CD4-positive, alpha-beta T cell (primary cell): ENCODE measurements around the gene BOD1. TPM values are rescaled to one million over a fixed set of nuclear protein-coding genes. Genes with fewer than 3 reads are reported as not detected.

Experiments
- ATAC-seq: fragments of 200-7000 bp; cut with Tn5 transposase; one replicate; pipeline ENCODE4 v1.10.0; 2022; ENCODE audit warnings: mild to moderate bottlenecking; ENCODE audit not compliant: poor library complexity
- CTCF ChIA-PET: fragments of 350-600 bp; sonication (Branson Sonifier 250); formaldehyde crosslinking; loops from one replicate; lab custom pipeline; 2021; ENCODE audit warnings: antibody characterized with exemption, inconsistent platforms; lab: Charles Lee
- POLR2A ChIA-PET: fragments of 350-600 bp; sonication (Branson Sonifier 250); formaldehyde crosslinking; loops from one replicate; lab custom pipeline; 2021; ENCODE audit warnings: antibody characterized with exemption, inconsistent platforms; lab: Charles Lee
- DNase-seq, 14 experiments: peaks; one replicate each; pipeline ENCODE4 v3.0.0-alpha.2; 2013 to 2020; ENCODE audit warnings: mixed read lengths in 2 of 14
- H3K27ac ChIP-seq, 2 donors: one replicate each; pipeline versions ENCODE4 v1.5.1 to v1.7.0; 2013; ENCODE audit warnings: low read length in 2 of 2, low read depth in 1 of 2, mild to moderate bottlenecking in 1 of 2
- H3K27me3 ChIP-seq, 2 experiments: 1 replicate in 1 of 2; 2 replicates in 1 of 2; pipeline versions ENCODE4 v1.6.1 to v1.7.0; 2013; ENCODE audit warnings: low read length in 2 of 2, control low read depth in 1 of 2, mild to moderate bottlenecking in 1 of 2, moderate library complexity in 1 of 2; ENCODE audit not compliant: insufficient read depth in 2 of 2, control insufficient read depth in 1 of 2
- H3K36me3 ChIP-seq: one replicate; pipeline ENCODE4 v1.6.1; 2013; ENCODE audit warnings: low read length, control low read depth; ENCODE audit not compliant: insufficient read depth
- H3K4me1 ChIP-seq: one replicate; pipeline ENCODE4 v1.6.1; 2013; ENCODE audit warnings: low read length, control low read depth; ENCODE audit not compliant: insufficient read depth
- H3K4me3 ChIP-seq: one replicate; pipeline ENCODE4 v1.5.1; 2013; ENCODE audit warnings: mild to moderate bottlenecking, low read length, moderate library complexity
- H3K9me3 ChIP-seq, 2 experiments: 1 replicate in 1 of 2; 2 replicates in 1 of 2; pipeline versions ENCODE4 v1.6.1 to v1.7.0; 2013; ENCODE audit warnings: low read length in 2 of 2, mild to moderate bottlenecking in 2 of 2, control low read depth in 1 of 2, moderate library complexity in 1 of 2; ENCODE audit not compliant: control insufficient read depth in 1 of 2, insufficient read depth in 1 of 2
- H3K27ac Mint-ChIP-seq: one replicate; pipeline ENCODE4 v1.8.0; 2020; ENCODE audit warnings: mixed read lengths
- H3K27me3 Mint-ChIP-seq: one replicate; pipeline ENCODE4 v1.8.0; 2021; ENCODE audit warnings: mixed read lengths
- H3K36me3 Mint-ChIP-seq: one replicate; pipeline ENCODE4 v1.8.0; 2021; ENCODE audit warnings: low read depth, mixed read lengths
- H3K4me1 Mint-ChIP-seq: one replicate; pipeline ENCODE4 v1.8.0; 2021; ENCODE audit warnings: low read depth, mixed read lengths
- H3K4me3 Mint-ChIP-seq: one replicate; pipeline ENCODE4 v1.8.0; 2020; ENCODE audit warnings: mild to moderate bottlenecking, mixed read lengths
- H3K9me3 Mint-ChIP-seq: one replicate; pipeline ENCODE4 v1.8.0; 2020; ENCODE audit warnings: mixed read lengths
- CTCF ChIP-seq: fragments of 200-600 bp; IDR thresholded peaks from one replicate; pipeline ENCODE4 v1.8.0; 2022; ENCODE audit warnings: antibody characterized with exemption, mild to moderate bottlenecking
- intact Hi-C, 2 experiments: fragments of 100-400 bp; cut with DNase I in 1 of 2; cut with micrococcal nuclease in 1 of 2; formaldehyde crosslinking; loops; one replicate each; pipeline versions ENCODE4 v1.15.1 to v1.9.0; 2023 to 2025; cut with DNase I, micrococcal nuclease
- total RNA-seq, 174 experiments: library from RNA in 2 of 174; stranded (reverse) in 2 of 174; gene quantifications; one replicate each; pipeline ENCODE4 v1.2.3 and lab custom pipeline; 2021 to 2026

The BOD1 gene
- total RNA-seq, 2 experiments from 2014 or later, result 20.6 to 20.9 TPM

GRCh38 chr5:173614591-173614990, 1.9 kb downstream of the BOD1 start:
- H3K9me3 ChIP-seq, result no peaks in the 10 kb centered on the region
- ChIA-PET POLR2A (interaction anchor here (2.5 kb wide), 1 partner anchor 311 kb away, joined by 11 read pairs; no protein-coding TSS in a partner anchor), CTCF (interaction anchor here (1.2 to 2.2 kb wide), 2 partner anchors 359 to 697 kb away, joined by 3 to 22 read pairs; no protein-coding TSS in a partner anchor)
- H3K36me3 ChIP-seq, result peaks cover 38% of the 10 kb centered on the region
- peaks cover 26% of the 10 kb centered on the region for H3K4me1 ChIP-seq
- Mint-ChIP-seq H3K9me3 (no peaks in the 10 kb centered on the region), H3K36me3 (peaks cover 51% of the 10 kb centered on the region), H3K4me3 (peak overlapping the region; percentile 95), H3K27me3 (no peaks in the 10 kb centered on the region), H3K27ac (peak overlapping the region; percentile 81), H3K4me1 (peaks cover 51% of the 10 kb centered on the region)
- ATAC-seq (no peak), DNase-seq (no peak)
- intact Hi-C loops, result loop anchor here in 1 of 2 experiments (10.0 kb wide), 2 partner anchors 630 to 920 kb away; partner anchors contain the start of gene ATP6V0E1
- no peak overlapping the region for H3K4me3 ChIP-seq
- no peak overlapping the region for H3K27ac ChIP-seq
- no peaks in the 10 kb centered on the region for H3K27me3 ChIP-seq
- no peak for TF ChIP-seq CTCF

GRCh38 chr5:173613433-173614159, 2.9 kb downstream of the BOD1 start:
- H3K9me3 ChIP-seq, result no peaks in the 10 kb centered on the region
- peaks cover 26% of the 10 kb centered on the region for H3K4me1 ChIP-seq
- H3K4me3 Mint-ChIP-seq, result peak overlapping the region; percentile 95
- ATAC-seq (no peak), DNase-seq (no peak)
- peaks cover 61% of the 10 kb centered on the region for H3K36me3 Mint-ChIP-seq
- H3K27me3 ChIP-seq, result no peaks in the 10 kb centered on the region
- no peaks in the 10 kb centered on the region for H3K27me3 Mint-ChIP-seq
- POLR2A ChIA-PET, result no interaction called here
- H3K4me1 Mint-ChIP-seq, result peaks cover 45% of the 10 kb centered on the region
- TF ChIP-seq CTCF, result no peak
- no peak overlapping the region for H3K4me3 ChIP-seq
- H3K27ac ChIP-seq, result no peak overlapping the region
- CTCF ChIA-PET, result no interaction called here
- no peaks in the 10 kb centered on the region for H3K9me3 Mint-ChIP-seq
- intact Hi-C loops, result loop anchor here in 1 of 2 experiments (10.0 kb wide), 2 partner anchors 629 to 919 kb away; partner anchors contain the start of gene ATP6V0E1
- H3K27ac Mint-ChIP-seq, result peak overlapping the region; percentile 16
- H3K36me3 ChIP-seq, result peaks cover 48% of the 10 kb centered on the region

- DNase-seq (no peak), ATAC-seq (no peak)
- Mint-ChIP-seq H3K9me3 (no peaks in the 10 kb centered on the region), H3K27ac (no peak overlapping the region), H3K4me3 (no peak overlapping the region), H3K36me3 (peaks cover 68% of the 10 kb centered on the region), H3K4me1 (peaks cover 45% of the 10 kb centered on the region), H3K27me3 (no peaks in the 10 kb centered on the region)
- no peak overlapping the region for H3K4me3 ChIP-seq
- no peak overlapping the region for H3K27ac ChIP-seq
- no peaks in the 10 kb centered on the region for H3K27me3 ChIP-seq
- intact Hi-C loops, result loop anchor here in 1 of 2 experiments (10.0 kb wide), 2 partner anchors 628 to 918 kb away; partner anchors contain the start of gene ATP6V0E1
- H3K4me1 ChIP-seq, result peaks cover 26% of the 10 kb centered on the region
- CTCF ChIA-PET, result no interaction called here
- no peaks in the 10 kb centered on the region for H3K9me3 ChIP-seq
- POLR2A ChIA-PET, result no interaction called here
- peaks cover 53% of the 10 kb centered on the region for H3K36me3 ChIP-seq
- no peak for TF ChIP-seq CTCF
These were observed 3.5 kb downstream of the BOD1 start for GRCh38 chr5:173612948-173613347.
